Hematopoietic multipotent progenitor cell treated with erythropoietin and hydrocortisone succinate and interleukin-3 and kit ligand, for 17 days (in vitro differentiated cells): ENCODE measurements around the gene COMTD1.
"Not testable (repeated sequence)": the region's sequence is repeated elsewhere in the genome, so short reads cannot be mapped to it uniquely, and the experiment has no call there.

ENCODE experiments used
- DNase-seq: peaks from one replicate; pipeline ENCODE4 v3.0.0-alpha.2; 2015; ENCODE audit warnings: low spot score

COMTD1 gene

GRCh38 chr10:75194625-75195024 is 41.1 kb downstream of the COMTD1 start:
- not testable (repeated sequence) for DNase-seq

- DNase-seq, result peak; percentile 68
Observed at GRCh38 chr10:75191821-75192568, 43.8 kb downstream of the COMTD1 start.

GRCh38 chr10:75189266-75190096 is 46.3 kb downstream of the COMTD1 start:
- no peak for DNase-seq

- DNase-seq, result not testable (repeated sequence)
Observed at GRCh38 chr10:75188522-75188921, 47.2 kb downstream of the COMTD1 start.

GRCh38 chr10:75187961-75188426 is 47.8 kb downstream of the COMTD1 start:
- DNase-seq, result peak; percentile 79

GRCh38 chr10:75186310-75186709 is 49.4 kb downstream of the COMTD1 start:
- no peak for DNase-seq
